D721Med (cell line): Measurements from ENCODE around the gene TBC1D22B.

Source experiments
- DNase-seq: peaks from one replicate; pipeline ENCODE4 v3.0.0; 2011; ENCODE audit warnings: low spot score; ENCODE audit not compliant: insufficient read length
- FAIRE-seq: peaks from 2 replicates; lab custom pipeline; 2011; peaks lifted over from hg19 to GRCh38; lab: Jason Lieb, UNC
- TF ChIP-seq, protein P1 (sequence below): IDR thresholded peaks from 2 replicates; pipeline ENCODE4 v1.5.1; 2012; ENCODE audit warnings: mild to moderate bottlenecking, control low read depth; ENCODE audit not compliant: insufficient read depth; ENCODE audit errors: missing control alignments

The TBC1D22B gene

DNA sequence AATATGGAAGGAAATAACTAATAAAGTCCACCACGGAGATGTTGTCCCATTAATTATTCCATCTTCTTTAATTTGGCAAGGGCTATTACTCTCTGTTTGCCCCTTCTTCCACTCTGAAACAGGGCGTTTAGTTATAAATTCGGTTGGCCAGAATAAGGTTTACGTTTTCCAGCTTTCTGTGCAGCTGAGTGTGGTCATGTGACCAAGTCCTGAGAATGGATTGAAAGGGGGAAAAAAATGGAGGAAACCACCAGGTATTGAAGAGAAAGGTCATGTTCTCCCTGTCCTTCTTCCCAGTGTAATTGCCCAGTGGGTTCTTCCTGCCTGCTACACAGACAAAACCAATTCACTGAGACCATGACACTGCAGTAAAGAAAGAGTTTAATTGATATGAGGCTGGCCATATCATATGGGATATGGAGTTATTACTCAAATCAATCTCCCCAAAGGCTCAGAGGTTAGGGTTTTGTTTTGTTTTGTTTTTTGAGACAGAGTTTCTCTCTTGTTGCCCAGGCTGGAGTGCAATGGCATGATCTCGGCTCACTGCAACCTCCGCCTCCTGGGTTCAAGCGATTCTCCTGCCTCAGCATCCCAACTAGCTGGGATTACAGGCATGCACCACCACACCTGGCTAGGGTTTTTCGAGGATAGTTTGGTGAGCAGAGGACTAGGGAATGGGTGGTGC is 14.3 kb upstream of the TBC1D22B start:
- FAIRE-seq: no peak
- TF ChIP-seq, protein P1, sequence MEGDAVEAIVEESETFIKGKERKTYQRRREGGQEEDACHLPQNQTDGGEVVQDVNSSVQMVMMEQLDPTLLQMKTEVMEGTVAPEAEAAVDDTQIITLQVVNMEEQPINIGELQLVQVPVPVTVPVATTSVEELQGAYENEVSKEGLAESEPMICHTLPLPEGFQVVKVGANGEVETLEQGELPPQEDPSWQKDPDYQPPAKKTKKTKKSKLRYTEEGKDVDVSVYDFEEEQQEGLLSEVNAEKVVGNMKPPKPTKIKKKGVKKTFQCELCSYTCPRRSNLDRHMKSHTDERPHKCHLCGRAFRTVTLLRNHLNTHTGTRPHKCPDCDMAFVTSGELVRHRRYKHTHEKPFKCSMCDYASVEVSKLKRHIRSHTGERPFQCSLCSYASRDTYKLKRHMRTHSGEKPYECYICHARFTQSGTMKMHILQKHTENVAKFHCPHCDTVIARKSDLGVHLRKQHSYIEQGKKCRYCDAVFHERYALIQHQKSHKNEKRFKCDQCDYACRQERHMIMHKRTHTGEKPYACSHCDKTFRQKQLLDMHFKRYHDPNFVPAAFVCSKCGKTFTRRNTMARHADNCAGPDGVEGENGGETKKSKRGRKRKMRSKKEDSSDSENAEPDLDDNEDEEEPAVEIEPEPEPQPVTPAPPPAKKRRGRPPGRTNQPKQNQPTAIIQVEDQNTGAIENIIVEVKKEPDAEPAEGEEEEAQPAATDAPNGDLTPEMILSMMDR: no peak
- DNase-seq: no peak

- FAIRE-seq (no peak), DNase-seq (no peak)
- TF ChIP-seq, protein P1: no peak
Measured at GRCh38 chr6:37243816-37244370, 13.7 kb upstream of the TBC1D22B start.

GRCh38 chr6:37244430-37245310 is 12.9 kb upstream of the TBC1D22B start:
- TF ChIP-seq, protein P1: no peak
- DNase-seq (no peak), FAIRE-seq (no peak)

DNA sequence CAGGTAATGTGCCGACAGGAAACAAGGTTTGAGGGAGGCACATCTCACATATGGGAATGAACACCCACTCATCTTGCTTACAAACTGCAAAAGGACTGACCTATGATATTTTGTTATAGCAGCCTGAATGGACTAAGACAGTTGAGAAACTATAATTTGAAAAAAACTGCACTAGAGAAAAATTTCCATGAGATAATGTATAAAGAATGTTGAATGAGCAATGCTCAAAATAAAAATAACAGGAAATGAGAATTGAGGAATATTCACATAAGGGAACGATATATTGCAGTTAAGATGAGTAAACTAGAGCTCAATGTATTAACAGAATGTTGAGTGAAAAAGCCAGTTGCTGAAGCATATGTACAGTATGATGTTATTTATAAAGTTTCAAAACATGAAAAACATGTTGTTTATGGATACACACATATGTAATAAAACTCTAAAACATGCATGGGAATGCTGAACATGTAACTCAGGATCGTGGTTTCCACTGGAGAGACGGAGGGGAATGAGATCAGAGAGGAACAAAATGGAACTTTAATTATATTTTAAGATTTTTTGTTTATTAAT is 6.3 kb upstream of the TBC1D22B start:
- no peak for DNase-seq
- TF ChIP-seq, protein P1: no peak
- no peak for FAIRE-seq

DNA sequence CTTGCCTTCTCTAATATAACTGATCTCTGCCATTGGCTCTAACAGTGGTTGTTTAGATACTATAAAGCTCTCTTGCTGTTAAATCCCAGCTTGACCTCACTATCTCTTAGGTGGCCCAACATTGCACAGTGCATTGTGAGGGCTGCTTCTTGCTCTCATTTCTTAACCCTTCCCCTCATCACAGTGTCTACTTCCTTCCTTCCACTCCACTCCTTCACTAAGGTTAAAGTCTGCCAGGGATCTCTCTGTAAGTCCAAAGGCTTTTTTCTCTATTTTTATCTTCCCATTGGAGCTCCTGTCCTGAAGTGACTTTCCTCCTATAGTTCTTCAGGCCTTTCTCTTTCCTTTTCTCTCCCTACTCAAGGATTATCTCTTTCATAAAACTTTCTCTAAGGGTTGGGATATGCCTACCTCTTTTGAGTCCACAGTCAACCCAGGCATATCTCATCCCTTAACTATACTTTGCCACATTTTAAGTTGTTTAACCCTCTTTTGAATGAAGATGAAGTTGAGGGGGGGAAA is 4.0 kb upstream of the TBC1D22B start:
- TF ChIP-seq, protein P1: no peak
- FAIRE-seq (no peak), DNase-seq (no peak)

GRCh38 chr6:37254881-37255280 is 2.7 kb upstream of the TBC1D22B start:
- DNase-seq (no peak), FAIRE-seq (no peak)
- TF ChIP-seq, protein P1: no peak
